GM19395 (cell line): Measurements from ENCODE around the gene ZNF423.

Experiments
- ATAC-seq: cut with Tn5 transposase; IDR thresholded peaks from one replicate; pipeline ENCODE4 v1.9.1; 2021; ENCODE audit warnings: mild to moderate bottlenecking, moderate library complexity; ENCODE audit not compliant: unreplicated experiment

ZNF423 gene

GRCh38 chr16:49610983-49611382 is 244.9 kb downstream of the ZNF423 start:
- ATAC-seq = no peak

- ATAC-seq = no peak
Measured at GRCh38 chr16:49608779-49609178, 247.1 kb downstream of the ZNF423 start.

GRCh38 chr16:49608098-49608497 is 247.8 kb downstream of the ZNF423 start:
- no peak for ATAC-seq

GRCh38 chr16:49605536-49606254 is 250.2 kb downstream of the ZNF423 start:
- no peak for ATAC-seq

- no peak for ATAC-seq
Measured at GRCh38 chr16:49604602-49605001, 251.3 kb downstream of the ZNF423 start.

GRCh38 chr16:49603956-49604355 is 252.0 kb downstream of the ZNF423 start:
- no peak for ATAC-seq

GRCh38 chr16:49602976-49603310 is 253.0 kb downstream of the ZNF423 start:
- no peak for ATAC-seq

- ATAC-seq = no peak
Measured at GRCh38 chr16:49602201-49602975, 253.5 kb downstream of the ZNF423 start.

- no peak for ATAC-seq
Measured at GRCh38 chr16:49601576-49601975, 254.3 kb downstream of the ZNF423 start.

GRCh38 chr16:49600976-49601375 is 254.9 kb downstream of the ZNF423 start:
- ATAC-seq = no peak

- no peak for ATAC-seq
Measured at GRCh38 chr16:49600536-49600935, 255.4 kb downstream of the ZNF423 start.

- no peak for ATAC-seq
Measured at GRCh38 chr16:49599704-49600103, 256.2 kb downstream of the ZNF423 start.

- no peak for ATAC-seq
Measured at GRCh38 chr16:49599281-49599680, 256.6 kb downstream of the ZNF423 start.

GRCh38 chr16:49598383-49599170 is 257.3 kb downstream of the ZNF423 start:
- peak; percentile 89 for ATAC-seq

- no peak for ATAC-seq
Measured at GRCh38 chr16:49597796-49598195, 258.1 kb downstream of the ZNF423 start.

GRCh38 chr16:49596648-49597291 is 259.1 kb downstream of the ZNF423 start:
- no peak for ATAC-seq

GRCh38 chr16:49596068-49596467 is 259.8 kb downstream of the ZNF423 start:
- no peak for ATAC-seq

GRCh38 chr16:49594685-49595498 is 261.0 kb downstream of the ZNF423 start:
- ATAC-seq = no peak

- ATAC-seq = no peak
Measured at GRCh38 chr16:49594153-49594552, 261.8 kb downstream of the ZNF423 start.

- ATAC-seq = no peak
Measured at GRCh38 chr16:49593424-49594040, 262.4 kb downstream of the ZNF423 start.
